SK-N-SH (cell line): ENCODE measurements around the gene NUSAP1. TPM values are rescaled to one million over a fixed set of nuclear protein-coding genes. Genes with fewer than 3 reads are reported as not detected.

Source experiments
- CTCF ChIA-PET: fragments of 300-600, 350-600 bp; formaldehyde crosslinking; extraction: SDS; loops from one replicate; lab custom pipeline; 2021; lab: Yijun Ruan, JAX
- POLR2A ChIA-PET: fragments of 350-600 bp; sonication (Branson Sonifier 250); formaldehyde crosslinking; extraction: SDS; loops from one replicate; lab custom pipeline; 2020; ENCODE audit warnings: antibody characterized with exemption, inconsistent platforms; lab: Yijun Ruan, JAX
- DNase-seq: peaks from one replicate; pipeline ENCODE4 v3.0.0; 2012
- H2AFZ ChIP-seq: fragments of 200-600 bp; sonication (generic); 2 replicates; pipeline ENCODE4 v1.8.1; 2016; ENCODE audit warnings: antibody characterized with exemption, mild to moderate bottlenecking, low read depth
- H3F3A ChIP-seq: fragments of 200-600 bp; sonication (generic); replicated peaks from 2 replicates; pipeline ENCODE3; 2016; ENCODE audit warnings: antibody characterized with exemption, mild to moderate bottlenecking; ENCODE audit not compliant: insufficient read depth
- H3K27ac ChIP-seq, 2 experiments: fragments of 200-500 bp in 1 of 2; fragments of 200-600 bp in 1 of 2; sonication (Bioruptor generic) in 1 of 2; sonication (generic), shearing (Covaris generic) in 1 of 2; 2 replicates each; pipeline versions ENCODE4 v1.5.1 to v1.6.1; 2014 to 2016; ENCODE audit warnings: low read depth in 2 of 2, inconsistent platforms in 1 of 2, low read length in 1 of 2, mild to moderate bottlenecking in 1 of 2, mixed read lengths in 1 of 2
- H3K27me3 ChIP-seq: fragments of 200-600 bp; sonication (generic), shearing (Covaris generic); 2 replicates; pipeline ENCODE4 v1.6.1; 2016; ENCODE audit warnings: mixed run types; ENCODE audit not compliant: insufficient read depth
- H3K36me3 ChIP-seq, 2 experiments: fragments of 200-500 bp in 1 of 2; fragments of 200-600 bp in 1 of 2; sonication (Bioruptor generic) in 1 of 2; sonication (generic) in 1 of 2; replicated peaks in 1 of 2; 2 replicates each; pipeline versions ENCODE3 to v1.5.1; 2014 to 2016; ENCODE audit warnings: low read length in 1 of 2, mild to moderate bottlenecking in 1 of 2; ENCODE audit not compliant: insufficient read depth in 2 of 2, control insufficient read depth in 1 of 2
- H3K4me1 ChIP-seq, 2 experiments: fragments of 200-500 bp in 1 of 2; fragments of 200-600 bp in 1 of 2; sonication (Bioruptor generic) in 1 of 2; sonication (generic), shearing (Covaris generic) in 1 of 2; 2 replicates each; pipeline versions ENCODE4 v1.5.1 to v1.6.1; 2014 to 2016; ENCODE audit warnings: low read depth in 1 of 2, low read length in 1 of 2, mixed run types in 1 of 2; ENCODE audit not compliant: insufficient read depth in 2 of 2, control insufficient read depth in 1 of 2
- H3K4me2 ChIP-seq: fragments of 200-600 bp; sonication (generic), shearing (Covaris generic); 2 replicates; pipeline ENCODE4 v1.6.1; 2017; ENCODE audit warnings: mixed run types
- H3K4me3 ChIP-seq, 2 experiments: fragments of 200-500 bp in 1 of 2; fragments of 200-600 bp in 1 of 2; sonication (Bioruptor generic) in 1 of 2; sonication (generic), shearing (Covaris generic) in 1 of 2; 2 replicates each; pipeline versions ENCODE4 v1.5.1 to v1.8.1; 2014 to 2016; ENCODE audit warnings: low read depth in 2 of 2, inconsistent platforms in 1 of 2, low read length in 1 of 2, mild to moderate bottlenecking in 1 of 2, mixed read lengths in 1 of 2, moderate library complexity in 1 of 2
- H3K79me2 ChIP-seq: fragments of 200-600 bp; sonication (generic); 2 replicates; pipeline ENCODE4 v1.8.1; 2017; ENCODE audit warnings: mild to moderate bottlenecking; ENCODE audit not compliant: insufficient read depth
- H3K9ac ChIP-seq: fragments of 200-600 bp; sonication (generic); 2 replicates; pipeline ENCODE4 v1.6.1; 2017; ENCODE audit warnings: mixed run types
- H3K9me2 ChIP-seq: fragments of 200-600 bp; sonication (generic); 2 replicates; pipeline ENCODE4 v1.6.1; 2017; ENCODE audit warnings: mixed run types
- H3K9me3 ChIP-seq: fragments of 200-600 bp; sonication (generic); 2 replicates; pipeline ENCODE4 v1.6.1; 2017; ENCODE audit warnings: mixed run types, mild to moderate bottlenecking, moderate library complexity
- H4K20me1 ChIP-seq: fragments of 200-600 bp; sonication (generic); 2 replicates; pipeline ENCODE4 v1.6.1; 2017; ENCODE audit warnings: mild to moderate bottlenecking, mixed run types; ENCODE audit not compliant: insufficient read depth
- CTCF ChIP-seq: fragments of 200-600 bp; sonication (generic); IDR thresholded peaks from 2 replicates; pipeline ENCODE4 v1.6.1; 2017; ENCODE audit warnings: antibody characterized with exemption, mild to moderate bottlenecking, moderate library complexity
- EP300 ChIP-seq, 2 experiments: IDR thresholded peaks; 2 replicates each; pipeline versions ENCODE4 v1.4.0 to v1.6.1; 2012; ENCODE audit warnings: borderline replicate concordance in 1 of 2, low read depth in 1 of 2, low read length in 1 of 2
- FOSL2 ChIP-seq: IDR thresholded peaks from 2 replicates; pipeline ENCODE4 v1.4.0; 2012; ENCODE audit warnings: low read depth, mild to moderate bottlenecking, moderate library complexity, borderline replicate concordance
- FOXM1 ChIP-seq: IDR thresholded peaks from 2 replicates; pipeline ENCODE4 v1.4.0; 2012; ENCODE audit warnings: low read depth, mild to moderate bottlenecking
- GABPA ChIP-seq: IDR thresholded peaks from 2 replicates; pipeline ENCODE4 v1.4.0; 2012; ENCODE audit warnings: low read depth, mild to moderate bottlenecking
- GATA2 ChIP-seq: sonication (generic); formaldehyde crosslinking; IDR thresholded peaks from 2 replicates; pipeline ENCODE4 v1.5.0; 2020; ENCODE audit warnings: mild to moderate bottlenecking, missing genetic modification reagents
- IRF3 ChIP-seq: fragments of 150-350 bp; IDR thresholded peaks from 2 replicates; pipeline ENCODE4 v1.6.1; 2016; ENCODE audit warnings: mild to moderate bottlenecking, low read depth, low read length
- JUND ChIP-seq: IDR thresholded peaks from 2 replicates; pipeline ENCODE4 v1.4.0; 2012
- MAX ChIP-seq: IDR thresholded peaks from 2 replicates; pipeline ENCODE4 v1.4.0; 2012; ENCODE audit warnings: low read depth
- MEF2A ChIP-seq: IDR thresholded peaks from 2 replicates; pipeline ENCODE4 v1.4.0; 2012; ENCODE audit warnings: low read depth, borderline replicate concordance
- MXI1 ChIP-seq: IDR thresholded peaks from 2 replicates; pipeline ENCODE4 v1.6.1; 2012; ENCODE audit warnings: mild to moderate bottlenecking, low read depth, low read length, improper control_type of control experiment
- NFIC ChIP-seq: IDR thresholded peaks from 2 replicates; pipeline ENCODE4 v1.4.0; 2012; ENCODE audit warnings: borderline replicate concordance
- NRF1 ChIP-seq: IDR thresholded peaks from 2 replicates; pipeline ENCODE4 v1.6.1; 2012; ENCODE audit warnings: low read depth, mild to moderate bottlenecking, low read length
- PBX3 ChIP-seq: IDR thresholded peaks from 2 replicates; pipeline ENCODE4; 2012
- RXRA ChIP-seq: IDR thresholded peaks from 2 replicates; pipeline ENCODE4 v1.4.0; 2012; ENCODE audit warnings: low read depth, mild to moderate bottlenecking, borderline replicate concordance
- SIN3A ChIP-seq: IDR thresholded peaks from 2 replicates; pipeline ENCODE4 v1.6.1; 2012; ENCODE audit warnings: low read depth, mild to moderate bottlenecking, low read length, moderate library complexity, borderline replicate concordance
- SMC3 ChIP-seq: IDR thresholded peaks from 2 replicates; pipeline ENCODE4 v1.6.1; 2012; ENCODE audit warnings: low read depth, low read length, improper control_type of control experiment
- TAF1 ChIP-seq: IDR thresholded peaks from 2 replicates; pipeline ENCODE4 v1.6.1; 2012; ENCODE audit warnings: low read depth, mild to moderate bottlenecking, low read length, moderate library complexity, borderline replicate concordance
- TEAD4 ChIP-seq: IDR thresholded peaks from 2 replicates; pipeline ENCODE4 v1.4.0; 2012; ENCODE audit warnings: mild to moderate bottlenecking, borderline replicate concordance; ENCODE audit not compliant: insufficient read depth
- USF2 ChIP-seq: fragments of 150-350 bp; IDR thresholded peaks from 2 replicates; pipeline ENCODE4 v1.6.1; 2017; ENCODE audit warnings: antibody characterized with exemption, low read length, low read depth, borderline replicate concordance
- YY1 ChIP-seq: IDR thresholded peaks from 2 replicates; pipeline ENCODE4 v1.4.0; 2012; ENCODE audit warnings: low read depth, mild to moderate bottlenecking
- WGBS: methylation state at CpG from one replicate; pipeline ENCODE4 v1.1.6; 2017; ENCODE audit warnings: low lambda C conversion rate; 5-methylcytosine and 5-hydroxymethylcytosine counted together
- polyA plus RNA-seq, 3 experiments: library from polyadenylated mRNA; depleted of rRNA; stranded (reverse); fragments of >200 nt; gene quantifications; 2 replicates each; pipeline ENCODE4 v1.2.3, GENCODE V29; 2012

Gene NUSAP1
- polyA plus RNA-seq, 1 of the 3 experiments (the other 2 are of a cell fraction), result 41.1 TPM

- no peaks in the 10 kb centered on the region for H3K4me1 ChIP-seq
- H3K36me3 ChIP-seq, result peaks cover 4 to 28% of the 10 kb centered on the region in 2 experiments
- no peak overlapping the region for H3K9ac ChIP-seq
- H3K9me3 ChIP-seq, result no peaks in the 10 kb centered on the region
- H2AFZ ChIP-seq, result no peak overlapping the region
- ChIA-PET POLR2A (interaction anchor here (1.0 kb wide), 1 partner anchor 9 kb away, joined by 3 read pairs; no protein-coding TSS in a partner anchor), CTCF (no interaction called here)
- no peaks in the 10 kb centered on the region for H4K20me1 ChIP-seq
- H3K79me2 ChIP-seq, result no peaks in the 10 kb centered on the region
- no peak overlapping the region for H3K27ac ChIP-seq
- H3K27me3 ChIP-seq, result no peaks in the 10 kb centered on the region
- DNase-seq, result no peak
- TF ChIP-seq CTCF (no peak), IRF3 (no peak), FOSL2 (no peak), EP300 (IDR thresholded peaks at IDR 0.05; ENCODE audit: borderline replicate concordance in 1 of 2, low read depth in 1 of 2, low read length in 1 of 2) (no peak), YY1 (no peak), SMC3 (no peak), USF2 (no peak), GATA2 (CRISPR knock-in tag) (no peak), MAX (no peak), MXI1 (no peak), NRF1 (no peak), FOXM1 (no peak), GABPA (no peak), RXRA (no peak)
- H3F3A ChIP-seq, result peaks cover 21% of the 10 kb centered on the region
- H3K4me2 ChIP-seq, result no peak overlapping the region
- H3K9me2 ChIP-seq, result no peaks in the 10 kb centered on the region
- WGBS, result 94% methylated on average over 2 of the region's 2 CpGs
- H3K4me3 ChIP-seq, result no peak overlapping the region
These were observed 60.0 kb downstream of the NUSAP1 start for GRCh38 chr15:41392659-41393058.

GRCh38 chr15:41394924-41395323 is 62.2 kb downstream of the NUSAP1 start:
- Histone ChIP-seq H3K9me2 (no peaks in the 10 kb centered on the region), H3K36me3 (peaks cover 4 to 14% of the 10 kb centered on the region in 2 experiments), H3K9me3 (no peaks in the 10 kb centered on the region), H3K4me2 (no peak overlapping the region), H2AFZ (no peak overlapping the region), H4K20me1 (no peaks in the 10 kb centered on the region), H3K4me1 (no peaks in the 10 kb centered on the region), H3K79me2 (no peaks in the 10 kb centered on the region), H3K27ac (no peak overlapping the region), H3K27me3 (no peaks in the 10 kb centered on the region), H3F3A (peaks cover 14% of the 10 kb centered on the region), H3K9ac (no peak overlapping the region), H3K4me3 (no peak overlapping the region)
- ChIA-PET CTCF (no interaction called here), POLR2A (no interaction called here)
- TF ChIP-seq JUND, result no peak
- no peak for TF ChIP-seq TEAD4
- TF ChIP-seq USF2, result no peak
- TF ChIP-seq PBX3, result no peak
- TF ChIP-seq NFIC, result no peak
- no peak for TF ChIP-seq YY1
- TF ChIP-seq SMC3, result no peak
- no peak for TF ChIP-seq SIN3A
- no peak for TF ChIP-seq TAF1
- TF ChIP-seq MEF2A, result no peak
- no peak for DNase-seq
- 91% methylated on average over 4 of the region's 4 CpGs for WGBS
